ENCODE data around the gene NTHL1. TPM values are rescaled to one million over a fixed set of nuclear protein-coding genes. Genes with fewer than 3 reads are reported as not detected.

NTHL1 gene
- total and polyA plus RNA-seq, 2 of the 13 experiments (the other 11 are each of a cell fraction or from before 2014, with no cell fraction given), result 47.5 to 64.9 TPM

DNA sequence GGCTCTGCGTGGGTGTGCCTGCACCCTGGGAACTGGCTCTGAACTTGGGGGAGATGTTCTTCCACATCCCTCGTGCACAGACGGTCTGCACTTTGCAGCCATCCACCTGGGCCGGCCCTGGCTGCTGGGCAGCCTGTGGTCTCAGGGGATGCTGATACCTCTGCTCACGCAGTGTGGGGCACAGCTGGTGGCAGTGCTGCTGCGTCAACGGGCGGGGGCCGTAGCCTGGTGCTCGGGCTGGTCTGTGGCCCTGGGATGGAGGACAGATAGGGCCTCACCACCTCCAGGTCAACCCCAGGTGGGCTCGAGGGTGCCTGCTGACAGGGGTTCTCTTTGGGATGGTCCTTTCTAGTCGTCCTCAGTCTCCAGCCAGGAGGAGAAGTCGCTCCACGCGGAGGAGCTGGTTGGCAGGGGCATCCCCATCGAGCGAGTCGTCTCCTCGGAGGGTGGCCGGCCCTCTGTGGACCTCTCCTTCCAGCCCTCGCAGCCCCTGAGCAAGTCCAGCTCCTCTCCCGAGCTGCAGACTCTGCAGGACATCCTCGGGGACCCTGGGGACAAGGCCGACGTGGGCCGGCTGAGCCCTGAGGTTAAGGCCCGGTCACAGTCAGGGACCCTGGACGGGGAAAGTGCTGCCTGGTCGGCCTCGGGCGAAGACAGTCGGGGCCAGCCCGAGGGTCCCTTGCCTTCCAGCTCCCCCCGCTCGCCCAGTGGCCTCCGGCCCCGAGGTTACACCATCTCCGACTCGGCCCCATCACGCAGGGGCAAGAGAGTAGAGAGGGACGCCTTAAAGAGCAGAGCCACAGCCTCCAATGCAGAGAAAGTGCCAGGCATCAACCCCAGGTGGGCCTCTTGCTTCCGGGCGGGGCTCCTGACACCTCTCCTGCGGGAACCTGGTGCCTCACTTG lies 36.5 kb upstream of the NTHL1 start:
- DNase-seq (ENCODE audit: low spot score) (no peak), FAIRE-seq (no peak), ATAC-seq (no peak)
- Histone ChIP-seq H3K79me2 (ENCODE audit: insufficient read depth, low read length) (no peaks in the 10 kb centered on the region), H3K9me3 (ENCODE audit: low read length) (no peaks in the 10 kb centered on the region), H3K4me2 (ENCODE audit: low read depth, low read length) (no peak overlapping the region), H3K9ac (ENCODE audit: insufficient read depth, low read depth, low read length) (no peak overlapping the region), H2AFZ (ENCODE audit: low read length) (no peak overlapping the region), H3K36me3 (replicated peaks in 1 of 2; ENCODE audit: control insufficient read depth in 1 of 2, insufficient read depth in 2 of 2, low read length in 2 of 2) (peaks cover 17 to 22% of the 10 kb centered on the region in 2 experiments; a peak in 2 of 5 replicates), H3K27me3 (ENCODE audit: control insufficient read depth in 1 of 2, insufficient read depth in 2 of 2, low read length in 2 of 2) (no peaks in the 10 kb centered on the region), H4K20me1 (ENCODE audit: insufficient read depth, low read length) (no peaks in the 10 kb centered on the region), H3K4me3 (replicated peaks in 1 of 3; ENCODE audit: insufficient read depth in 1 of 3, low read depth in 2 of 3, low read length in 3 of 3) (no peak overlapping the region), H3K27ac (ENCODE audit: extremely low read length, insufficient read depth, low read length) (no peak overlapping the region), H3K4me1 (ENCODE audit: insufficient read depth, low read length) (no peaks in the 10 kb centered on the region)
- POLR2A ChIA-PET, result no interaction called here
- TF ChIP-seq AGO2 (optimal IDR thresholded peaks at IDR 0.05; ENCODE audit: low read depth, low read length) (peak; percentile 33), DNMT1 (CRISPR knock-in tag; IDR thresholded peaks at IDR 0.05) (no peak), NR1H2 (CRISPR knock-in tag; IDR thresholded peaks at IDR 0.05; ENCODE audit: borderline replicate concordance, low read depth) (no peak)
- 94% methylated on average over 17 of the region's 44 CpGs for WGBS (ENCODE audit: low lambda C conversion rate)
- CTCF ChIA-PET (ENCODE audit: low intra/inter-chr PET ratio, low total read pairs), result no interaction called here
- no TSS peak for BruUV-seq (replicated peaks)
- in situ Hi-C loops (cut with HindIII; ENCODE audit: extremely low pct_ligation_motif_present, low pct_unique_long_range_greater_than_20kb), result loop anchor here (10.0 kb wide), 1 partner anchor 61 kb away; the partner anchor contains the start of gene RAB26
- intact Hi-C loops (cut with micrococcal nuclease; ENCODE audit: unreplicated experiment), result no loop called here

DNA sequence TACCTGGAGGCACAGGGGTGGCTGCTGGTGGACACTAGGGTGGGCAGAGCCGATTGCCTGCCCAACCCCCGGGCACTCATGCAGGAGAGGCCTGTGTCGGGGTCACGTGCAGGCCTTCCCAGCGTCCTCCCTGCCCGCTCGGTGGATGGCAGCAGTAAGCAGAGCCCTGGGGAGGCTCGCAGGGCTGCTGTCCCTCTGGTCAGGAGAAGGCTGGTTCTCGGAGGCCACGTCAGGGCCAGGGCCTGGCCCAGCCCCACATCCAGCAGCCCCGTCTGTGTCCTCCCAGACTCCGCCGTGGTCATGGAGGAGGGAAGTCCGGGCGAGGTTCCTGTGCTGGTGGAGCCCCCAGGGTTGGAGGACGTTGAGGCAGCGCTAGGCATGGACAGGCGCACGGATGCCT lies 35.8 kb upstream of the NTHL1 start:
- FAIRE-seq (no peak), DNase-seq (ENCODE audit: low spot score) (no peak), ATAC-seq (no peak)
- H3K9me3 ChIP-seq (ENCODE audit: low read length), result no peaks in the 10 kb centered on the region
- H3K4me2 ChIP-seq (ENCODE audit: low read depth, low read length), result no peak overlapping the region
- H3K27ac ChIP-seq (ENCODE audit: extremely low read length, insufficient read depth, low read length), result no peak overlapping the region
- intact Hi-C loops (cut with micrococcal nuclease; ENCODE audit: unreplicated experiment) (no loop called here), in situ Hi-C loops (cut with HindIII; ENCODE audit: extremely low pct_ligation_motif_present, low pct_unique_long_range_greater_than_20kb) (loop anchor here (10.0 kb wide), 1 partner anchor 61 kb away; the partner anchor contains the start of gene RAB26)
- WGBS (ENCODE audit: low lambda C conversion rate), result no CpG with 5 or more reads among the region's 19 CpGs
- BruUV-seq (replicated peaks), result no TSS peak
- TF ChIP-seq ZNF619 (CRISPR knock-in tag; IDR thresholded peaks at IDR 0.05) (no peak), NKX3-1 (CRISPR knock-in tag; IDR thresholded peaks at IDR 0.05) (no peak), THAP11 (CRISPR knock-in tag; IDR thresholded peaks at IDR 0.05) (no peak), EEA1 (CRISPR knock-in tag; IDR thresholded peaks at IDR 0.05; ENCODE audit: borderline replicate concordance) (no peak), FOXC1 (CRISPR knock-in tag; IDR thresholded peaks at IDR 0.05; ENCODE audit: borderline replicate concordance) (no peak)
- TF ChIP-seq, protein P1, sequence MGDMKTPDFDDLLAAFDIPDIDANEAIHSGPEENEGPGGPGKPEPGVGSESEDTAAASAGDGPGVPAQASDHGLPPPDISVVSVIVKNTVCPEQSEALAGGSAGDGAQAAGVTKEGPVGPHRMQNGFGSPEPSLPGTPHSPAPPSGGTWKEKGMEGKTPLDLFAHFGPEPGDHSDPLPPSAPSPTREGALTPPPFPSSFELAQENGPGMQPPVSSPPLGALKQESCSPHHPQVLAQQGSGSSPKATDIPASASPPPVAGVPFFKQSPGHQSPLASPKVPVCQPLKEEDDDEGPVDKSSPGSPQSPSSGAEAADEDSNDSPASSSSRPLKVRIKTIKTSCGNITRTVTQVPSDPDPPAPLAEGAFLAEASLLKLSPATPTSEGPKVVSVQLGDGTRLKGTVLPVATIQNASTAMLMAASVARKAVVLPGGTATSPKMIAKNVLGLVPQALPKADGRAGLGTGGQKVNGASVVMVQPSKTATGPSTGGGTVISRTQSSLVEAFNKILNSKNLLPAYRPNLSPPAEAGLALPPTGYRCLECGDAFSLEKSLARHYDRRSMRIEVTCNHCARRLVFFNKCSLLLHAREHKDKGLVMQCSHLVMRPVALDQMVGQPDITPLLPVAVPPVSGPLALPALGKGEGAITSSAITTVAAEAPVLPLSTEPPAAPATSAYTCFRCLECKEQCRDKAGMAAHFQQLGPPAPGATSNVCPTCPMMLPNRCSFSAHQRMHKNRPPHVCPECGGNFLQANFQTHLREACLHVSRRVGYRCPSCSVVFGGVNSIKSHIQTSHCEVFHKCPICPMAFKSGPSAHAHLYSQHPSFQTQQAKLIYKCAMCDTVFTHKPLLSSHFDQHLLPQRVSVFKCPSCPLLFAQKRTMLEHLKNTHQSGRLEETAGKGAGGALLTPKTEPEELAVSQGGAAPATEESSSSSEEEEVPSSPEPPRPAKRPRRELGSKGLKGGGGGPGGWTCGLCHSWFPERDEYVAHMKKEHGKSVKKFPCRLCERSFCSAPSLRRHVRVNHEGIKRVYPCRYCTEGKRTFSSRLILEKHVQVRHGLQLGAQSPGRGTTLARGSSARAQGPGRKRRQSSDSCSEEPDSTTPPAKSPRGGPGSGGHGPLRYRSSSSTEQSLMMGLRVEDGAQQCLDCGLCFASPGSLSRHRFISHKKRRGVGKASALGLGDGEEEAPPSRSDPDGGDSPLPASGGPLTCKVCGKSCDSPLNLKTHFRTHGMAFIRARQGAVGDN (CRISPR knock-in tag; IDR thresholded peaks at IDR 0.05), result 0 out of 2 replicates have a peak, but pooled peaks have one; percentile 5
- H4K20me1 ChIP-seq (ENCODE audit: insufficient read depth, low read length), result no peaks in the 10 kb centered on the region
- peaks cover 14 to 22% of the 10 kb centered on the region in 2 experiments; a peak in 2 of 5 replicates for H3K36me3 ChIP-seq (replicated peaks in 1 of 2; ENCODE audit: control insufficient read depth in 1 of 2, insufficient read depth in 2 of 2, low read length in 2 of 2)
- no peak overlapping the region for H3K4me3 ChIP-seq (replicated peaks in 1 of 3; ENCODE audit: insufficient read depth in 1 of 3, low read depth in 2 of 3, low read length in 3 of 3)
- CTCF ChIA-PET (ENCODE audit: low intra/inter-chr PET ratio, low total read pairs), result no interaction called here
- H3K9ac ChIP-seq (ENCODE audit: insufficient read depth, low read depth, low read length), result no peak overlapping the region
- H3K27me3 ChIP-seq (ENCODE audit: control insufficient read depth in 1 of 2, insufficient read depth in 2 of 2, low read length in 2 of 2), result no peaks in the 10 kb centered on the region
- no peaks in the 10 kb centered on the region for H3K79me2 ChIP-seq (ENCODE audit: insufficient read depth, low read length)
- no peaks in the 10 kb centered on the region for H3K4me1 ChIP-seq (ENCODE audit: insufficient read depth, low read length)
- H2AFZ ChIP-seq (ENCODE audit: low read length), result no peak overlapping the region
- POLR2A ChIA-PET, result no interaction called here
